ENCODE measurements around the gene PTPN13.

Gene PTPN13

DNA sequence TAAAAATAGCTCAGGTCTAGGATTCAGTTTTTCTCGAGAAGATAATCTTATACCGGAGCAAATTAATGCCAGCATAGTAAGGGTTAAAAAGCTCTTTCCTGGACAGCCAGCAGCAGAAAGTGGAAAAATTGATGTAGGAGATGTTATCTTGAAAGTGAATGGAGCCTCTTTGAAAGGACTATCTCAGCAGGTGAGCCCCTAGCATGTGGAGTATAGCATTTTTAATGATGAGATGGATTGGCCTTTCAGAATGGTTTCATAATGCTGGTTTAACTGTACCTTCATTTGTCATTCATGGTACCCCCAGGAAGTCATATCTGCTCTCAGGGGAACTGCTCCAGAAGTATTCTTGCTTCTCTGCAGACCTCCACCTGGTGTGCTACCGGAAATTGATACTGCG, 175.7 kb downstream of the PTPN13 start:
- no peak overlapping the region for H3K9ac ChIP-seq
- H3K27ac ChIP-seq: no peak overlapping the region
- H3K4me1 ChIP-seq: no peaks in the 10 kb centered on the region
- no peaks in the 10 kb centered on the region for H3K9me3 ChIP-seq (ENCODE audit: control insufficient read depth, low read length)
- TF ChIP-seq, protein P1, sequence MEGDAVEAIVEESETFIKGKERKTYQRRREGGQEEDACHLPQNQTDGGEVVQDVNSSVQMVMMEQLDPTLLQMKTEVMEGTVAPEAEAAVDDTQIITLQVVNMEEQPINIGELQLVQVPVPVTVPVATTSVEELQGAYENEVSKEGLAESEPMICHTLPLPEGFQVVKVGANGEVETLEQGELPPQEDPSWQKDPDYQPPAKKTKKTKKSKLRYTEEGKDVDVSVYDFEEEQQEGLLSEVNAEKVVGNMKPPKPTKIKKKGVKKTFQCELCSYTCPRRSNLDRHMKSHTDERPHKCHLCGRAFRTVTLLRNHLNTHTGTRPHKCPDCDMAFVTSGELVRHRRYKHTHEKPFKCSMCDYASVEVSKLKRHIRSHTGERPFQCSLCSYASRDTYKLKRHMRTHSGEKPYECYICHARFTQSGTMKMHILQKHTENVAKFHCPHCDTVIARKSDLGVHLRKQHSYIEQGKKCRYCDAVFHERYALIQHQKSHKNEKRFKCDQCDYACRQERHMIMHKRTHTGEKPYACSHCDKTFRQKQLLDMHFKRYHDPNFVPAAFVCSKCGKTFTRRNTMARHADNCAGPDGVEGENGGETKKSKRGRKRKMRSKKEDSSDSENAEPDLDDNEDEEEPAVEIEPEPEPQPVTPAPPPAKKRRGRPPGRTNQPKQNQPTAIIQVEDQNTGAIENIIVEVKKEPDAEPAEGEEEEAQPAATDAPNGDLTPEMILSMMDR (IDR thresholded peaks at IDR 0.05): no peak
- no peak overlapping the region for H3K4me3 ChIP-seq (ENCODE audit: low read depth, low read length)
- H3K4me2 ChIP-seq (ENCODE audit: low read length): no peak overlapping the region
- no peaks in the 10 kb centered on the region for H3K27me3 ChIP-seq (ENCODE audit: control insufficient read depth, insufficient read depth, low read length)
- no peaks in the 10 kb centered on the region for H3K79me2 ChIP-seq
- H2AFZ ChIP-seq: no peak overlapping the region
- no peaks in the 10 kb centered on the region for H3K36me3 ChIP-seq (ENCODE audit: control insufficient read depth, insufficient read depth, low read length)

DNA sequence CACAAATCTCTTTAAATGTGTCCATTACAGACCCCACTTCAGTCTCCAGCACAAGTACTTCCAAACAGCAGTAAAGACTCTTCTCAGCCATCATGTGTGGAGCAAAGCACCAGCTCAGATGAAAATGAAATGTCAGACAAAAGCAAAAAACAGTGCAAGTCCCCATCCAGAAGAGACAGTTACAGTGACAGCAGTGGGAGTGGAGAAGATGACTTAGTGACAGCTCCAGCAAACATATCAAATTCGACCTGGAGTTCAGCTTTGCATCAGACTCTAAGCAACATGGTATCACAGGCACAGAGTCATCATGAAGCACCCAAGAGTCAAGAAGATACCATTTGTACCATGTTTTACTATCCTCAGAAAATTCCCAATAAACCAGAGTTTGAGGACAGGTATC, 177.0 kb downstream of the PTPN13 start:
- H3K27ac ChIP-seq: no peak overlapping the region
- no peaks in the 10 kb centered on the region for H3K4me1 ChIP-seq
- no peaks in the 10 kb centered on the region for H3K36me3 ChIP-seq (ENCODE audit: control insufficient read depth, insufficient read depth, low read length)
- no peak overlapping the region for H3K4me3 ChIP-seq (ENCODE audit: low read depth, low read length)
- no peak overlapping the region for H2AFZ ChIP-seq
- H3K79me2 ChIP-seq: no peaks in the 10 kb centered on the region
- H3K27me3 ChIP-seq (ENCODE audit: control insufficient read depth, insufficient read depth, low read length): no peaks in the 10 kb centered on the region
- H3K4me2 ChIP-seq (ENCODE audit: low read length): no peak overlapping the region
- TF ChIP-seq, protein P1 (IDR thresholded peaks at IDR 0.05): no peak
- no peak overlapping the region for H3K9ac ChIP-seq
- no peaks in the 10 kb centered on the region for H3K9me3 ChIP-seq (ENCODE audit: control insufficient read depth, low read length)

DNA sequence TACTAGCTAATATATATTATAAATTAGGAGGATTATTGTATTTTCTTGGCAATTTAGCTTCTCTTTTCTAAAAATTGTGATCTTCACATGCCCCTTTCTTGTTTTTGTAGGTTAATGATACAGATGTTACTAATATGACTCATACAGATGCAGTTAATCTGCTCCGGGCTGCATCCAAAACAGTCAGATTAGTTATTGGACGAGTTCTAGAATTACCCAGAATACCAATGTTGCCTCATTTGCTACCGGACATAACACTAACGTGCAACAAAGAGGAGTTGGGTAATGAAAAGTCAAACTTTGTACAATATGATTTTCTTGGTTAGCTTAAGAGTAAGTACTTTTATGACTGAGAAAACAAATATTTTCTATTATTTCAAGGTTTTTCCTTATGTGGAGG, 180.9 kb downstream of the PTPN13 start:
- Histone ChIP-seq H3K36me3 (ENCODE audit: control insufficient read depth, insufficient read depth, low read length) (no peaks in the 10 kb centered on the region), H3K27ac (no peak overlapping the region), H3K79me2 (no peaks in the 10 kb centered on the region), H3K4me1 (no peaks in the 10 kb centered on the region), H3K9ac (no peak overlapping the region), H3K4me3 (ENCODE audit: low read depth, low read length) (no peak overlapping the region), H2AFZ (no peak overlapping the region), H3K4me2 (ENCODE audit: low read length) (no peak overlapping the region), H3K9me3 (ENCODE audit: control insufficient read depth, low read length) (no peaks in the 10 kb centered on the region), H3K27me3 (ENCODE audit: control insufficient read depth, insufficient read depth, low read length) (no peaks in the 10 kb centered on the region)
- TF ChIP-seq, protein P1 (IDR thresholded peaks at IDR 0.05): no peak

- no peaks in the 10 kb centered on the region for H3K36me3 ChIP-seq (ENCODE audit: control insufficient read depth, insufficient read depth, low read length)
- H3K4me2 ChIP-seq (ENCODE audit: low read length): no peak overlapping the region
- no peak overlapping the region for H3K9ac ChIP-seq
- H2AFZ ChIP-seq: no peak overlapping the region
- H3K4me1 ChIP-seq: no peaks in the 10 kb centered on the region
- no peak overlapping the region for H3K4me3 ChIP-seq (ENCODE audit: low read depth, low read length)
- no peak overlapping the region for H3K27ac ChIP-seq
- TF ChIP-seq, protein P1 (IDR thresholded peaks at IDR 0.05): no peak
- H3K79me2 ChIP-seq: no peaks in the 10 kb centered on the region
- H3K9me3 ChIP-seq (ENCODE audit: control insufficient read depth, low read length): no peaks in the 10 kb centered on the region
- H3K27me3 ChIP-seq (ENCODE audit: control insufficient read depth, insufficient read depth, low read length): no peaks in the 10 kb centered on the region
Measured at GRCh38 chr4:86778175-86778574, 184.1 kb downstream of the PTPN13 start.

- Histone ChIP-seq H3K27ac (no peak overlapping the region), H3K4me1 (no peaks in the 10 kb centered on the region), H2AFZ (no peak overlapping the region), H3K4me3 (ENCODE audit: low read depth, low read length) (no peak overlapping the region), H3K9ac (no peak overlapping the region), H3K79me2 (no peaks in the 10 kb centered on the region), H3K36me3 (ENCODE audit: control insufficient read depth, insufficient read depth, low read length) (no peaks in the 10 kb centered on the region), H3K27me3 (ENCODE audit: control insufficient read depth, insufficient read depth, low read length) (no peaks in the 10 kb centered on the region), H3K4me2 (ENCODE audit: low read length) (no peak overlapping the region), H3K9me3 (ENCODE audit: control insufficient read depth, low read length) (no peaks in the 10 kb centered on the region)
- TF ChIP-seq, protein P1 (IDR thresholded peaks at IDR 0.05): no peak
Measured at GRCh38 chr4:86788826-86789225, 194.7 kb downstream of the PTPN13 start.
